Caco-2 (cell line): ENCODE measurements around the gene LRRC42. TPM values are rescaled to one million over a fixed set of nuclear protein-coding genes. Genes with fewer than 3 reads are reported as not detected.
"Not testable (repeated sequence)": the region's sequence is repeated elsewhere in the genome, so short reads cannot be mapped to it uniquely, and the experiment has no call there.

Source experiments
- BruUV-seq: library from RNA; stranded (reverse); fragments of 400-500 nt; replicated peaks from 2 replicates; lab custom pipeline; 2021; lab: Mats Ljungman, UMichigan
- CTCF ChIA-PET: fragments of 300-600 bp; sonication (Branson Sonifier 250); formaldehyde crosslinking; loops from one replicate; lab custom pipeline; 2022; ENCODE audit warnings: antibody characterized with exemption; lab: Charles Lee
- POLR2A ChIA-PET: fragments of 300-600 bp; sonication (Branson Sonifier 250); formaldehyde crosslinking; loops from one replicate; lab custom pipeline; 2022; ENCODE audit warnings: antibody characterized with exemption; lab: Charles Lee
- DNase-seq, 2 experiments: peaks; one replicate each; pipeline versions ENCODE4 v3.0.0 to v3.0.0-alpha.2; 2020 to 2022
- H3K27me3 ChIP-seq: replicated peaks from 2 replicates; pipeline ENCODE4 v1.6.0; 2011; ENCODE audit warnings: low read length; ENCODE audit not compliant: control insufficient read depth, insufficient read depth
- H3K36me3 ChIP-seq: 2 replicates; pipeline ENCODE4 v1.5.1; 2011; ENCODE audit warnings: low read length; ENCODE audit not compliant: control insufficient read depth, insufficient read depth
- H3K4me1 ChIP-seq: fragments of 250-450 bp; sonication (Bioruptor Pico); 2 replicates; pipeline ENCODE4 v1.5.1; 2020; ENCODE audit warnings: mild to moderate bottlenecking
- H3K4me3 ChIP-seq: 2 replicates; pipeline ENCODE4 v1.5.1; 2011; ENCODE audit warnings: low read depth, mild to moderate bottlenecking, control low read depth, low read length
- H3K9me3 ChIP-seq: fragments of 250-450 bp; sonication (Bioruptor Pico); 2 replicates; pipeline ENCODE4 v1.5.1; 2020; ENCODE audit warnings: mild to moderate bottlenecking, moderate library complexity
- H3K27ac Mint-ChIP-seq: one replicate; pipeline ENCODE4 v1.8.0; 2022; ENCODE audit warnings: mixed read lengths; ENCODE audit not compliant: unreplicated experiment
- H3K27me3 Mint-ChIP-seq: one replicate; pipeline ENCODE4 v1.8.0; 2022; ENCODE audit warnings: mixed read lengths; ENCODE audit not compliant: insufficient read depth, unreplicated experiment
- H3K36me3 Mint-ChIP-seq: one replicate; pipeline ENCODE4 v1.8.0; 2022; ENCODE audit warnings: mild to moderate bottlenecking, mixed read lengths; ENCODE audit not compliant: insufficient read depth, unreplicated experiment
- H3K4me1 Mint-ChIP-seq: one replicate; pipeline ENCODE4 v1.8.0; 2022; ENCODE audit warnings: low read depth, mixed read lengths; ENCODE audit not compliant: unreplicated experiment
- H3K4me3 Mint-ChIP-seq: one replicate; pipeline ENCODE4 v1.8.0; 2022; ENCODE audit warnings: mild to moderate bottlenecking, moderate library complexity, mixed read lengths; ENCODE audit not compliant: unreplicated experiment
- H3K9me3 Mint-ChIP-seq: one replicate; pipeline ENCODE4 v1.8.0; 2022; ENCODE audit warnings: mixed read lengths; ENCODE audit not compliant: unreplicated experiment
- CTCF ChIP-seq, 2 experiments: fragments of 200-600 bp in 1 of 2; IDR thresholded peaks; 1 replicate in 1 of 2; 2 replicates in 1 of 2; pipeline versions ENCODE4 v1.5.1 to v1.8.0; 2011 to 2022; ENCODE audit warnings: antibody characterized with exemption in 1 of 2, control low read depth in 1 of 2, inconsistent platforms in 1 of 2, low read depth in 1 of 2, low read length in 1 of 2, mild to moderate bottlenecking in 1 of 2, moderate library complexity in 1 of 2; ENCODE audit not compliant: insufficient read depth in 1 of 2, severe bottlenecking in 1 of 2, unreplicated experiment in 1 of 2
- intact Hi-C: fragments of 100-400 bp; cut with micrococcal nuclease; formaldehyde crosslinking; loops from one replicate; pipeline ENCODE4 v1.10.0; 2022; ENCODE audit not compliant: unreplicated experiment
- total RNA-seq: library from RNA; stranded (reverse); gene quantifications from 2 replicates; pipeline ENCODE4 v1.2.3, GENCODE V29; 2022

LRRC42 gene
- total RNA-seq, 1 experiment from 2014 or later = 38.9 TPM

- ChIA-PET CTCF (no interaction called here), POLR2A (interaction anchor here (0.7 kb wide), 1 partner anchor 9 kb away, joined by 11 read pairs; no protein-coding TSS in a partner anchor)
- Histone ChIP-seq H3K9me3 (no peaks in the 10 kb centered on the region), H3K4me3 (no peak overlapping the region), H3K4me1 (peaks cover 11% of the 10 kb centered on the region), H3K27me3 (no peaks in the 10 kb centered on the region), H3K36me3 (no peaks in the 10 kb centered on the region; the same call in 1 of the 2 replicates)
- Mint-ChIP-seq H3K4me3 (no peak overlapping the region), H3K27me3 (no peaks in the 10 kb centered on the region), H3K36me3 (peaks cover 54% of the 10 kb centered on the region), H3K9me3 (no peaks in the 10 kb centered on the region), H3K27ac (no peak overlapping the region), H3K4me1 (peaks cover 26% of the 10 kb centered on the region)
- TF ChIP-seq CTCF (IDR thresholded peaks at IDR 0.05; ENCODE audit: insufficient read depth in 1 of 2, low read depth in 1 of 2, low read length in 1 of 2, severe bottlenecking in 1 of 2, unreplicated experiment in 1 of 2) = no peak
- intact Hi-C loops = no loop called here
- no TSS peak for BruUV-seq
- DNase-seq = no peak
Measured at GRCh38 chr1:53968125-53968513, 22.0 kb downstream of the LRRC42 start.

GRCh38 chr1:53969323-53969722, 23.2 kb downstream of the LRRC42 start:
- H3K27me3 Mint-ChIP-seq, CTCF ChIA-PET: not testable (repeated sequence)

GRCh38 chr1:53971718-53972117, 25.6 kb downstream of the LRRC42 start:
- BruUV-seq = no TSS peak
- Histone ChIP-seq H3K9me3 (no peaks in the 10 kb centered on the region), H3K27me3 (no peaks in the 10 kb centered on the region), H3K4me1 (peaks cover 7% of the 10 kb centered on the region), H3K36me3 (no peaks in the 10 kb centered on the region), H3K4me3 (no peak overlapping the region)
- CTCF ChIA-PET = no interaction called here
- intact Hi-C loops = no loop called here
- Mint-ChIP-seq H3K4me3 (no peak overlapping the region), H3K27ac (no peak overlapping the region), H3K36me3 (peaks cover 41% of the 10 kb centered on the region), H3K4me1 (peaks cover 11% of the 10 kb centered on the region), H3K9me3 (no peaks in the 10 kb centered on the region), H3K27me3 (no peaks in the 10 kb centered on the region)
- no peak for TF ChIP-seq CTCF (IDR thresholded peaks at IDR 0.05; ENCODE audit: insufficient read depth in 1 of 2, low read depth in 1 of 2, low read length in 1 of 2, severe bottlenecking in 1 of 2, unreplicated experiment in 1 of 2)
- POLR2A ChIA-PET = no interaction called here
- no peak for DNase-seq

More at GRCh38 chr1:53969323-53969722, 23.2 kb downstream of the LRRC42 start:
- DNase-seq, intact Hi-C loops, H3K4me3 ChIP-seq, POLR2A ChIA-PET, H3K36me3 ChIP-seq, H3K9me3 ChIP-seq, H3K27ac Mint-ChIP-seq, H3K4me3 Mint-ChIP-seq, BruUV-seq, H3K9me3 Mint-ChIP-seq, H3K27me3 ChIP-seq: not testable (repeated sequence)
- Mint-ChIP-seq H3K4me1 (peaks cover 17% of the 10 kb centered on the region), H3K36me3 (peaks cover 44% of the 10 kb centered on the region)
- peaks cover 11% of the 10 kb centered on the region for H3K4me1 ChIP-seq

DNA sequence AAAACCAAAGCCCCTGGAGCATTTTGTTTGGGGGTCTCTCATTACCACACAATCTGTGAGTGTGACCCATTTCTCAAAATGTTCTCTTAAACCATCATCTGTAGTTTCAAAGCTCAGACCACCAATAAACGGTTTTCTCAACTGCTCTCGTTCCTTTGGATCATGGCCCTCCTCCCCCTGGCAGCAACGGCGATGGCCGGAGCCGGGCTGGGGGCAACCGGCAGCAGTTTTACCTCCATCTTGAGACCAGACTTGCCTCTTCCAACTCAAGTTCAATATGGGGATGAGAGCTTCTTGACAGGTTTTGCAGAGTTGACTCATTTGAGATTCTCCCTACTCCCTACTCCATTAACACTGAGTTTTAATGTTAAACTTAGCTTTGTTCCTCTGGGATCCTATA, 29.7 kb downstream of the LRRC42 start:
- no peaks in the 10 kb centered on the region for H3K4me1 ChIP-seq
- Mint-ChIP-seq H3K27ac (no peak overlapping the region), H3K36me3 (peaks cover 16% of the 10 kb centered on the region), H3K9me3 (no peaks in the 10 kb centered on the region), H3K4me3 (no peak overlapping the region), H3K27me3 (no peaks in the 10 kb centered on the region), H3K4me1 (no peaks in the 10 kb centered on the region)
- no peaks in the 10 kb centered on the region for H3K27me3 ChIP-seq
- POLR2A ChIA-PET = no interaction called here
- H3K4me3 ChIP-seq = no peak overlapping the region
- H3K36me3 ChIP-seq = no peaks in the 10 kb centered on the region
- no peak for DNase-seq
- no peak for TF ChIP-seq CTCF (IDR thresholded peaks at IDR 0.05; ENCODE audit: insufficient read depth in 1 of 2, low read depth in 1 of 2, low read length in 1 of 2, severe bottlenecking in 1 of 2, unreplicated experiment in 1 of 2)
- no peaks in the 10 kb centered on the region for H3K9me3 ChIP-seq
- CTCF ChIA-PET = no interaction called here
- intact Hi-C loops = no loop called here
- BruUV-seq = no TSS peak
